Ureter (tissue), 1 donor: Measurements from ENCODE around the gene NPB. TPM values are rescaled to one million over a fixed set of nuclear protein-coding genes. Genes with fewer than 3 reads are reported as not detected.
A peak's percentile ranks its signal among the peaks of the same experiment; 100 is the strongest.
"Not testable (repeated sequence)": the region's sequence is repeated elsewhere in the genome, so short reads cannot be mapped to it uniquely, and the experiment has no call there.

ENCODE experiments used
- DNase-seq: peaks from one replicate; pipeline ENCODE4 v3.0.0-alpha.2; 2020; ENCODE audit warnings: low spot score
- total RNA-seq: library from RNA; stranded (reverse); gene quantifications from one replicate; pipeline ENCODE4 v1.2.4, GENCODE V29; 2023
- donor health status: DM: yes; HTN: yes; CAD: no.

The NPB gene
- total RNA-seq, 1 donor from 2014 or later: 0.29 TPM

- no peak for DNase-seq
Measured at GRCh38 chr17:81911969-81912368, 9.9 kb downstream of the NPB start.

- no peak for DNase-seq
Measured at GRCh38 chr17:81912441-81913309, 10.6 kb downstream of the NPB start.

GRCh38 chr17:81913394-81914102, 11.5 kb downstream of the NPB start:
- no peak for DNase-seq

- no peak for DNase-seq
Measured at GRCh38 chr17:81914103-81914850, 12.2 kb downstream of the NPB start.

GRCh38 chr17:81915331-81915730, 13.3 kb downstream of the NPB start:
- DNase-seq: no peak

GRCh38 chr17:81916234-81917001, 14.4 kb downstream of the NPB start:
- DNase-seq: no peak

- DNase-seq: peak; percentile 81
Measured at GRCh38 chr17:81917565-81918332, 15.7 kb downstream of the NPB start, which contains the start of gene SIRT7. Gene SIRT7, minus strand, starts transcription at chr17:81918176. Its CDS starts 45 bp downstream, at chr17:81918131.

- DNase-seq: not testable (repeated sequence)
Measured at GRCh38 chr17:81918333-81918669, 16.3 kb downstream of the NPB start.

GRCh38 chr17:81918832-81919545, 17.0 kb downstream of the NPB start:
- peak; percentile 69 for DNase-seq

GRCh38 chr17:81920612-81921536, 18.8 kb downstream of the NPB start:
- no peak for DNase-seq

- no peak for DNase-seq
Measured at GRCh38 chr17:81921537-81921862, 19.5 kb downstream of the NPB start.

GRCh38 chr17:81921996-81922565, 20.0 kb downstream of the NPB start:
- no peak for DNase-seq

- no peak for DNase-seq
Measured at GRCh38 chr17:81922566-81923301, 20.7 kb downstream of the NPB start.

- DNase-seq: peak; percentile 77
Measured at GRCh38 chr17:81923302-81924260, 21.5 kb downstream of the NPB start.

- no peak for DNase-seq
Measured at GRCh38 chr17:81924557-81925532, 22.8 kb downstream of the NPB start.
